Stimulated activated CD8-positive, alpha-beta memory T cell treated with anti-CD3 and anti-CD28 coated beads, Interleukin-4, amount 100 ng/mL, for 24 hours (primary cell): ENCODE data around the gene SNX13.

Experiments
- DNase-seq: peaks from one replicate; pipeline ENCODE4 v3.0.0-alpha.2; 2020; ENCODE audit warnings: low read depth

Gene SNX13

DNA sequence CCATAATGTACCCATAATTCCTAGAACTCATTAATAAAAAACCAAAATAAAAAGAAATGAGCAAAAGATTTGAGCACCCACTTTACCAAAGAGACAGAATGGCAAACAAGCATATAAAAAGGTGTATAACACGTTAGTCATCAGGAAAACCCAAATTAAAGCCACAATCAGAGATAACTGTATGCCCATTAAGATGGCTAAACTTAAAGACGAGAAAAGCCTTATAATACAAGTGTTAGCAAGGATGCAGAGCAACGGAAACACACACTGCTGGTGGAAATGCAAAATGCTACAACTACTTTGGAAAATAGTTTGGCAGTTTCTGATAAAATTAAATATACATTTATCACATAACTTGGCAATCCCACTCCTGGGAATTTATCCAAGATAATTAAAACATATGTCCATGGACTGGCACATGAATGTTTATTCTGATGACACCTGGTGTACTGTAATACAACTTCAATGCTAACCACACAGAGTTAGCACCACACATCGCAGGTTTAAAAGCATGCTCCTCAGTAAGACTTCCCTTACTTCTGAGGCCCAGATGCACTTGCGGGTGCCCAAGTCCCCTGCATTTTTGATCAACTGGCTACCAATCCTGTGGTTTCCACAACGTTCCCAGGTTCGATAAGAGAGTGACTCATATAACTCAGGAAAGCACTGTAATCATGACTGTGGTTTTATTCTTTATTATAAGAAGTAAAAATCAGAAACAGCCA is 158.6 kb downstream of the SNX13 start:
- DNase-seq = no peak

DNA sequence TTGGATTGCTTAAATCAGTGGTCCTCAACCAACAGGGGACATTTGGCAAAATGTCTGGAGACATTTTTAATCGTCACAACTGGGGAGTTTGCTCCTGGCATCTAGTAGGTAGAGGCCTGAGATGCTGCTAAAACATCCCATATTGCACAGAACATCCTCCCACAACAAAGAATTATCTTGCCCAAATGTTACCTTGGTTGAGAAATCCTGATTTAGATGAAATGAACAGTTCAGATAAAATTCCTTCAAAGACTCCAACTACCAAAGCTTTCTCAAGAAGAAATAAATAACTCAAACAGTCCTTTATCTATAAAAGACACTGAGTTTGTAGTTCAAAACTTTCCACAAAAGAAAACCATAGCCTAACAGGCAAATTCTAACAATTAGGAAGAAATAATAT is 160.9 kb downstream of the SNX13 start:
- no peak for DNase-seq

DNA sequence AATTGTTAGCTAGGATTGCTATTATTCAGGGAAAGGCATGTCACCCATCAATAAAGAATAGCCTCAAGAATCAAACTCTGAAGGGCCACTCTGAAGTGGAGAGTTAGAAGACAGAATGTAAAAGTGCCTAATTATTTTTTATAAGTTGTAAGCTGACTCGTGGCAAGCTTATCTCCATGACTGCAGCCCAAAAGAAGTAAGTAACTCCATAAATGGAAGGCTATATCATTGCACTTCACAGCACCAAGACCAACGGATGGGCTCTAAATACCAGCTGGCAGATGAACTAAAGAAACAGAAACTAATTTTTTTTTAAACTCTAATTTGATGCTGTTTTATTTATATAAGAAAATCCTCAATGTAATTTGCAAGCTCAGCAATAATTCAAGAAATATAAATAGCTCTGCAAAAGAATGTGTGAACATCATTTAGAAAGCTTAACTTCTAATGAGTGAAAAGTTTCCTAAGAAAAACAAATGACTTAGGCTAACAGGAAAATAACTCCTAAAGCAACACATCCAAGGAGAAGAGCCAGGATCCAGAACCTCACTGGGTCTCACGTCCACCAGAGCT is 165.5 kb downstream of the SNX13 start:
- no peak for DNase-seq

DNA sequence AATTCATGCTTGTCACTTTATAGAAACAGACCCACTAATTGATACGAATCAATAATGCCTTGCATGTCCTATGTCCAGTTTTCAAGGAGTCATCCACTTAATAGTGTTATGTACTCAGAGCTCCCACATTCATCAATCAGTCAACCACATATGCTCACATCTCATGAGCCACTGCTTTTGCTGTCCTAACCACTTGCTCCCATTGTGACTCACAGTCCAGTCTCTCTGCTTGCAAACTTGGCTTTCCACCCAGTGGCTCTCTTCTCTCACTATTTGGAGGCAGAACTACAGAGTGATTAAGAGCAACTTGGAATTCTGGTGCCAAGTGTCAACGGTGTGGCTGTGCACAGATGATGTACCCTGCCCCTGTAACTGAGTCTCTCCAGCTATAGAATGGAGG is 166.0 kb downstream of the SNX13 start:
- DNase-seq = no peak

DNA sequence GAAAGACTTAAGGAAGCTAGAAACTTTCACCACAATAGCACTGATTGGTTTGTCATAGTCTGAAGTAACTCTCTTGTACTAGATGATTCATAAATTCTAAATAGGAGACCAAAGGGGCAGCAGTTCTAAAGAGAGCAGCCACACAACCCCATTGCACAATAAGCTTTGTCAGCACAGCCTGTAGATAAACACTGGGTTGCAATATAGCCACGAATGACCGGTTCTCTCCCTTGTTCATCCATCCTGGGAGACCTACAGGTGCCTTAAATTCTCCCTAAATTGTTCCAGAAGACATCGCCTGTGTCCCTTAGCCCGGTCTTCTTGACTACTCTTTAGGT is 167.0 kb downstream of the SNX13 start:
- no peak for DNase-seq

DNA sequence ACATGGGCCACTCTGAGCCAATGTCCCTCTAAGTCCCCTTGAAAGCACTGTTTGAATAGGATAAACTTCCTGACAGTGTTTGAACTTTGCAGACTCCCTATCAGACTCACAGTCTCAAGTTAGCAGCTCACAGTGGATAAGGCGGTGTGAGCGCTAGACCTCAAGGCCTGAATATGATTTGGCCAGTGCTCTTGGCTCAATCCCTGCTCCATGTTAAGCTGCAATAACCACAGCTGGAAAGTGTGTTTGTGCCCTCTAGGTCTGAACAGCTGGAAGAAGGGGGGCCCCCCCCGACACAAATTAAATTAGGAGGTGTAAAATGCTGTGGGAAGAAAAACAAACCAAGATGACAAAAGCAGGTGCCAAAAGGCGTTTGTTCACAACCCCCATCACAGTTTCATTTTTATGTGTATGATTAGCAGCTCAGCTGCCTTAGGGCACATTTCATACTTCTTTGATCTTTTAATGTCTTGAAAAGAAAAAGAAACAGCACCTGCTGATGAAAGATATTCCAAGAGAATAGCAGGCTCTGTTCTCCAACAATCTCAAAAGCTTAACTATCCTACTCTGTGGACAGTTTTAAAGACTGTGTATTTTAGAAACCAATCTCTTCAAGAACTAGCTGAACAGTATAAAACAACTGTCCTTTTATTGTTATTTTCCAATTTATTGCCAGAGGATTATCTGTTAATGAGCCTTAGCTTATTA is 167.6 kb downstream of the SNX13 start:
- DNase-seq = no peak

DNA sequence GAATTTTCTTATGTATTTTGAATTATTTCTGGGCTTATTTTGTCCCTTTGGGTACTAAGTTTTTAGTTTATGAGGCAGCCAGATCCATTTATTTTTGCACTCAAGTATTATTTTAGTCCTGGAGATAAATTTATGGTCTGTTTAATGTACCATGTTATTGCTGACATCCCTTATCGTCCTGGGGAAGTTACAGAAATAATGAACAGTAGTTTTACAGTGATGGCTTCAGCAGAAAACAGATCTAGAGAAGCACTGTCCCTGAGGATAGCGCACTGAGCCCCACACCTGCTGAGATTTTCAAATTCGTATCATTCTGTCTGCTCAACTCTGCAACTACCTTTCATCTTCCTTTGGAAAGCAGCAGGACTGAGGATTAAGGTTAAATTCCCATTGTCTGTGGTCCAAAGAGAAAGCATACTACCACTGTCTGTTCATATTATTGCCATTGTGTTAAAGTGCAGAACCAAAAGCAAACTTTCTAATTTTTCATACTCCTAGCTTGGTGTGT is 168.3 kb downstream of the SNX13 start:
- no peak for DNase-seq

DNA sequence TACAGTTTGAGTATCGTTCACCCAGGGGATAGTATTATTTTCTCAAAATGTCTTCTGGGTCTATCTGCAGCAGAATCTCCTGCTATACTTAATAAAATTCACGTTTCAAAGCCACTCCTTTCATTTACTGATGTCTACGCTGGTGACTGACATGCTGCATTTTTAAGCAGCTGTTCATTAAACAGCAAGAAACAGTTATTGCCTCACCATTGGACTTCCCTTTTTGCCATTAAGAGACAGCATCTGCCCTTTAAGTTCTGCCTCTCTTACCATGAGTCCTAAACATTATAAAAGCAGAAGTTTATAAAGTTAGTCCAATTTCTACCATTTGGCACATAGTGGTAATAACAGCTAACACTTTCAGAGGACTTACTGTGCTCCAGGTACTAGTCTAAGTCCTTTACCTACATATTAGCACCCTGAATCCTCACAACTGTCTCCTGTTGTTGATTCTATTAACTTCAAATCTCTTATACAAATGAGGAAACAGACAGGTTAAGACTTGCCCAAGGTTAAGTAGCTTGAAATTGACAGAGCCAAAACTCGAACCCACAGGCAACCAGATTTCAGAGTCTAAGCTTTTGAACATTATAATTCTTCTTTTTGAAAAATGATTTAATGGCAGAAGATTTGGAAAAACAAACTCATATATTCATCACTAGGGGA is 169.5 kb downstream of the SNX13 start:
- DNase-seq = no peak

DNA sequence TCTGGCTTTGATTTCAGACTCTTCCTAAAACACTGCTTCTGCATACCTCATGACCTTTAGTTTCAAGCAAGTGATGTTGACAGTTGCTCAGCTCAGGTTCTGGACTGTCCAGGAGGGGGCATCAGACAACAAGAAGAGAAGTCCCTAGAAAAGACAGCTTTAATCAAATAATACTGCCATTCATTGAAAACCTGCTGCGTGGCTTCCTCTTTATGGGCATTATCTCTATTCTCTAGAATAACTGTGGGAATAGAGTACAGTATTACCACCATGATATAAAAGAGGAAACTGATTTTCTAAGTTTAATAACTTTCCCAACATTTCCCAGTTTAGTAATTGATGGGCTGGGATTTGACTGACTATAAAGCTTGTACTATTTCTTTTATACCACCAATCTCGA is 170.4 kb downstream of the SNX13 start:
- DNase-seq = peak; percentile 6

DNA sequence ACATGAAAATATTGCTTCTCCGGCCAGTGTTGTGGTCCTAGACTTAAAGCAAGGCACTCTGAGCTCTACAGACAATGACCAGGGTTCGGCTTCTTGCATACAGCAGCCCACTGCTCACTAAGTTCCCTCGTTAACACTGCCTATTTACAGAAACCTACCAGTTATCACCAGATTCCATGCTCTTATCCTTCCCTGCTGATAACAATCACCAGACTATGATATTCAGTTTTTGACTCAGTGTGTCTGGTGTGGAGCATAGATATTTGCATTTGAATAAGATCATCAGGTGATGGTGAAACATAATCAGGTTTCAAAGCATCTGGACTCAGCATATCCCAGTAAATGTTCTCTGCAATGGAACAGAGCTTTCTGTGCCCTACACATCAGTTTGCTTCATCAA is 182.3 kb downstream of the SNX13 start:
- no peak for DNase-seq

DNA sequence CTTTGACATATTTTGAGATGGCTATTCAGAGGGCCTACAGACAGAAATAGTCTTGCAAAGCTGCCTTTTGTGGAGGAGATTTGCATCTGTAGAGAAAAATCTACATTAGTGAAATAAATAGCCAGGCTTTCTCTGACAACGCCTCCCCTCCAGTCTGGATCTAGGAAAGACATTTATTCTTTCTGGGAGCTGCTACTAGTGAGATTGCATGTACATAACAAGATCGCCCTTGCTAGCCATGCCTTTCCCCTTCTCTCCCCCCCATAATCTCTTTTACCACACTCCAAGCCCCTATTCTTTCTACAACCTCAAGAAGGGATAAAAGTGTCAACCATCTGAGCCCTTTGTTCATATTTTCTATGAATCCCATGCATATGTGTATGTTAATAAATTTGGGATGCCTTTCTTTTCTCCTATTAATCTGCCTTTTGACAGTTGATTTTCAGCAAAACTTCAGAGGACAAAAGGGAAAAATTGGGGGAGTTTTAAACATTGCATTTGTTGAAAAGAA is 194.2 kb downstream of the SNX13 start:
- no peak for DNase-seq

DNA sequence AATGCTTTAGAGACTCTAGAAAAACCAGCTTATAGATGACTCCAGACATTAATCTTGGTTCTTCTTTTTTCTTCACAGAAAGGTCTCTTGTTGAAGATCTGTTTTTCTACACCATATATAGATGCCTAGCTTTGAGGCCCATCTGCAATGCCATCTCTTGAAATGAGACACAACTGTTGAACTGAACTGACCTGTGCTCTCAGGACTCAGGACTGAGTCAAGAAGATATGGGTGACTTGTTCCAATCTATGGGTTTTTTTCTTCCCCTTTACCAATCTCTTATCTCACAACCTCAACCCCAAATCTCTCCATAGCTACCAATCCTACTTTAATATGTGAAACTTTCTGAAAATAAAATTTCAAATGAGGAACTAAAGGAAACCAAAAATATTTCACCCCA is 194.7 kb downstream of the SNX13 start:
- no peak for DNase-seq

DNA sequence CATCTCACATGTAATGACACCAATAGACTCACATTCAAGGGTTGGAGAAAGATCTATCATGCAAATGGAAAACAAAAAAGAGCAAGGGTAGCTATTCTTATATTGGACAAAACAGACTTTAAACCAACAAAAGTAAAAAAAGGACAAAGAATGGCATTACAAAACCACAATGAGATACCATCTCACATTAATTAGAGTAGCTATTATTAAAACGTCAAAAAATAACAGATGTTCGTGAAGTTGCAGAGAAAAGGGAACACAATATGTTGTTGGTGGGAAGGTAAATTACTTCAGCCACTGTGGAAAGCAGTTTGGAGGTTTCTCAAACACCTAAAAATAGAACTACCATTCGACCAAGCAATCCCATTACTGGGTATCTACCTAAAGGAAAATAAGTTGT is 197.0 kb downstream of the SNX13 start:
- no peak for DNase-seq

DNA sequence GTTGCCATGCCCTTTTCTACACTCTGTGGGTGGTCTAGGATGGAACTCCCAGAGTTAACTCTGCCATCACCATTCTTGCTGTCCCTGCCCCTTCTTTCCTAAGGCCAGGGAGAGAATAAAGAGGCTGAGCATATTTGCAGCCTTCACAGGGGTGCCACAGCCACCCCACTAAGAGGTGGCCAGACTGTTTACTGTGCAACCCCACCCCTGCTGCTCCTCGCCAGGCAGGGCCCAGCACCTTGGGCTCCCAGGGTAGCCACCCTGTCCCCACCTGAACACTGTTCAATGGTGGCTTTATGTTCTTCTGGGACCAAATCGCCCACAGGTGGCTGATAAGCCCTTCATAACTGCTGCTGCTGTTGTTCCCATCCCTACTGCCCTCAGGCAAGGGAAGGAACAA is 198.9 kb downstream of the SNX13 start:
- no peak for DNase-seq
